ENCODE data around the gene FETUB.

DNA sequence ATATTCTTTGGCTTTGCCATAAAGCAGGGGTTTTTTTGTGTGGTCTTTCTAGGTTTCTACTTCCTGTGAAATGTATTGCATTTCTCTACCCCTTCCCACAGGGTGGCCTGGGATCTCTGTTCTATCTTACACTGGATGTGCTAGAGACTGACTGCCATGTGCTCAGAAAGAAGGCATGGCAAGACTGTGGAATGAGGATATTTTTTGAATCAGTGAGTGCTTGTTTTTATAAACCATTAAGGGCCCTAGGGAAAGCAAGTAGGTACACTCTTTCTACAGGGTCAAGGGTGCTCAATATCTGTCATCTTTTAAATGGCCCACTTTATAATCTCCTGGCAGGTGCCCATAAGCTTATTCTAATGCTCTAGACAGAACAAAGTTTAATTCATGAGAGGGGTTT, 730 bp downstream of the FETUB start:
- TF ChIP-seq TAF1 (IDR thresholded peaks at IDR 0.05; ENCODE audit: borderline replicate concordance, low read depth, low read length) (no peak), POLR2AphosphoS5 (IDR thresholded peaks at IDR 0.05; ENCODE audit: low read depth, low read length) (no peak)
